GM12878 (cell line): ENCODE data around the gene SVIL. TPM values are rescaled to one million over a fixed set of nuclear protein-coding genes. Genes with fewer than 3 reads are reported as not detected.

Experiments used
- ATAC-seq: fragments of 200-7000 bp; cut with Tn5 transposase; 3 replicates; pipeline ENCODE4 v1.9.1; 2020; ENCODE audit warnings: mild to moderate bottlenecking, moderate library complexity
- BruUV-seq: library from RNA; stranded (reverse); fragments of 400-500 nt; replicated peaks from 2 replicates; lab custom pipeline; 2021; lab: Mats Ljungman, UMichigan
- CTCF ChIA-PET: fragments of 300-600 bp; sonication (Branson Sonifier 250); formaldehyde crosslinking; extraction: SDS; loops from one replicate; lab custom pipeline; 2021; ENCODE audit warnings: inconsistent platforms; lab: Yijun Ruan, JAX
- POLR2A ChIA-PET: fragments of 350-600 bp; formaldehyde crosslinking; extraction: SDS; loops from one replicate; lab custom pipeline; 2021; ENCODE audit warnings: inconsistent platforms; lab: Charles Lee
- RAD21 ChIA-PET: fragments of 300-600 bp; sonication (Branson Sonifier 250); formaldehyde crosslinking; loops from one replicate; lab custom pipeline; 2023; ENCODE audit warnings: antibody characterized with exemption; ENCODE audit not compliant: unreplicated experiment; lab: Charles Lee
- SMC1A ChIA-PET: fragments of 300-600 bp; sonication (Branson Sonifier 250); formaldehyde crosslinking; loops from one replicate; lab custom pipeline; 2023; ENCODE audit not compliant: unreplicated experiment, uncharacterized antibody; lab: Charles Lee
- DNase-seq: peaks from one replicate; pipeline ENCODE4 v3.0.0-alpha.2; 2011; ENCODE audit warnings: low read depth, low spot score
- FAIRE-seq: peaks from 3 replicates; lab custom pipeline; 2011; peaks lifted over from hg19 to GRCh38; lab: Jason Lieb, UNC
- H2AFZ ChIP-seq: 2 replicates; pipeline ENCODE4 v1.6.0; 2011; ENCODE audit warnings: low read depth, low read length, control low read depth; ENCODE audit not compliant: control insufficient read depth
- H3K27ac ChIP-seq: 2 replicates; pipeline ENCODE4 v1.5.1; 2011; ENCODE audit warnings: control low read depth; ENCODE audit not compliant: control insufficient read depth, insufficient read depth
- H3K27me3 ChIP-seq, 2 experiments: replicated peaks in 1 of 2; 2 replicates each; pipeline versions ENCODE4 v1.6.0 to v1.6.1; 2011; ENCODE audit warnings: low read length in 1 of 2; ENCODE audit not compliant: control insufficient read depth in 2 of 2, insufficient read depth in 2 of 2
- H3K36me3 ChIP-seq, 2 experiments: 2 replicates each; pipeline ENCODE4 v1.5.1; 2011; ENCODE audit warnings: low read length in 1 of 2; ENCODE audit not compliant: control insufficient read depth in 2 of 2, insufficient read depth in 2 of 2
- H3K4me1 ChIP-seq: 2 replicates; pipeline ENCODE4 v1.6.1; 2011; ENCODE audit warnings: mild to moderate bottlenecking, low read length, moderate library complexity, mixed read lengths; ENCODE audit not compliant: control insufficient read depth, insufficient read depth
- H3K4me2 ChIP-seq: 2 replicates; pipeline ENCODE4 v1.6.0; 2011; ENCODE audit warnings: control low read depth; ENCODE audit not compliant: control insufficient read depth, insufficient read depth
- H3K4me3 ChIP-seq: fragments of 200-600 bp; sonication (generic); 2 replicates; pipeline ENCODE4 v1.5.1; 2016
- H3K79me2 ChIP-seq: 2 replicates; pipeline ENCODE4 v1.6.0; 2011; ENCODE audit warnings: low read length; ENCODE audit not compliant: control insufficient read depth, insufficient read depth
- H3K9ac ChIP-seq: 2 replicates; pipeline ENCODE4 v1.8.0; 2011; ENCODE audit warnings: low read length, control low read depth, mixed read lengths; ENCODE audit not compliant: control insufficient read depth, insufficient read depth
- H3K9me3 ChIP-seq: replicated peaks from 3 replicates; pipeline ENCODE4 v1.5.1; 2011; ENCODE audit warnings: mild to moderate bottlenecking, low read length; ENCODE audit not compliant: control insufficient read depth, insufficient read depth
- H4K20me1 ChIP-seq: 2 replicates; pipeline ENCODE4 v1.6.0; 2011; ENCODE audit not compliant: control insufficient read depth, insufficient read depth
- CHD2 ChIP-seq: IDR thresholded peaks from 2 replicates; pipeline ENCODE4 v1.6.1; 2011; ENCODE audit warnings: low read depth, low read length, improper control_type of control experiment, borderline replicate concordance
- EED ChIP-seq: sonication (generic); IDR thresholded peaks from 2 replicates; pipeline ENCODE4 v1.6.1; 2016; ENCODE audit warnings: antibody characterized with exemption, low read depth
- EP300 ChIP-seq, 2 experiments: fragments of 150-350 bp in 1 of 2; IDR thresholded peaks; 2 replicates each; pipeline ENCODE4 v1.6.1; 2011 to 2012; ENCODE audit warnings: low read depth in 2 of 2, low read length in 2 of 2, borderline replicate concordance in 1 of 2, improper control_type of control experiment in 1 of 2, inconsistent platforms in 1 of 2; ENCODE audit not compliant: control insufficient read depth in 1 of 2
- KLF5 ChIP-seq: fragments of 450-650 bp; IDR thresholded peaks from 2 replicates; pipeline ENCODE4 v1.6.1; 2014; ENCODE audit warnings: mild to moderate bottlenecking; ENCODE audit not compliant: partially characterized antibody
- MXI1 ChIP-seq: fragments of 150-350 bp; IDR thresholded peaks from 2 replicates; pipeline ENCODE4 v1.6.1; 2011; ENCODE audit warnings: low read depth, mild to moderate bottlenecking, inconsistent platforms, low read length, improper control_type of control experiment
- NBN ChIP-seq: fragments of 450-650 bp; IDR thresholded peaks from 2 replicates; pipeline ENCODE4 v1.6.1; 2016
- NR2C1 ChIP-seq: fragments of 450-650 bp; IDR thresholded peaks from 2 replicates; pipeline ENCODE4 v1.6.1; 2017; ENCODE audit warnings: antibody characterized with exemption, mild to moderate bottlenecking, moderate library complexity
- RAD51 ChIP-seq: fragments of 450-650 bp; IDR thresholded peaks from 2 replicates; pipeline ENCODE4 v1.6.1; 2016; ENCODE audit warnings: moderate library complexity, mild to moderate bottlenecking, inconsistent platforms
- RELB ChIP-seq: fragments of 450-650 bp; IDR thresholded peaks from 2 replicates; pipeline ENCODE4 v1.6.1; 2017; ENCODE audit warnings: low read depth, mild to moderate bottlenecking, moderate library complexity
- YBX1 ChIP-seq: fragments of 450-650 bp; IDR thresholded peaks from 2 replicates; pipeline ENCODE4 v1.6.1; 2016; ENCODE audit warnings: antibody characterized with exemption
- ZNF622 ChIP-seq: fragments of 450-650 bp; IDR thresholded peaks from 2 replicates; pipeline ENCODE4 v1.6.1; 2017; ENCODE audit warnings: mild to moderate bottlenecking, inconsistent platforms
- WGBS: methylation state at CpG from one replicate; pipeline ENCODE4 v1.1.6; 2016; ENCODE audit warnings: low lambda C conversion rate; ENCODE audit not compliant: insufficient replicate concordance, insufficient coverage; ENCODE audit errors: missing lambda C conversion rate; 5-methylcytosine and 5-hydroxymethylcytosine counted together
- in situ Hi-C: fragments of 300-500 bp; cut with MboI; formaldehyde crosslinking; loops from 9 replicates; pipeline ENCODE4 v1.14.3; 2018; ENCODE audit warnings: mixed read lengths
- intact Hi-C: fragments of 100-400 bp; cut with micrococcal nuclease; formaldehyde crosslinking; loops from one replicate; pipeline ENCODE4 v1.14.2; 2022; ENCODE audit not compliant: unreplicated experiment
- polyA plus RNA-seq, 11 experiments: library from polyadenylated mRNA; depleted of rRNA in 4 of 11; unstranded in 6 of 11; stranded (reverse) in 5 of 11; fragments of >200 nt; fragmentation: Nextera tagmentation in 4 of 11; fragmentation: Illumina TruSeq in 1 of 11; extraction: Ambion mirVana in 4 of 11; extraction: Trizol in 1 of 11; gene quantifications; 1 replicate in 1 of 11; 2 replicates in 10 of 11; pipeline versions ENCODE4 v1.2.1 to v1.2.3, GENCODE V29; 2011 to 2016; ENCODE audit warnings: inconsistent platforms in 2 of 11, missing spikeins in 2 of 11, low read depth in 1 of 11
- total RNA-seq, 4 experiments: library from RNA; depleted of rRNA in 3 of 4; stranded (reverse); fragments of >200 nt in 3 of 4; fragmentation: Illumina TruSeq in 1 of 4; extraction: Trizol in 1 of 4; gene quantifications; 2 replicates each; pipeline versions ENCODE4 v1.2.1 to v1.2.3, GENCODE V29; 2013 to 2021
- TF ChIP-seq, protein P1 (sequence below): IDR thresholded peaks from 2 replicates; pipeline ENCODE4 v1.6.1; 2011; ENCODE audit warnings: low read depth, low read length, improper control_type of control experiment, borderline replicate concordance

The SVIL gene
- total and polyA plus RNA-seq, 10 of the 15 experiments (the other 5 are each of a cell fraction or from before 2014, with no cell fraction given) = 0.22 to 1.9 (median 0.87) TPM

GRCh38 chr10:29631049-29631339 is 3.8 kb downstream of the SVIL start:
- Histone ChIP-seq H3K4me1 (no peaks in the 10 kb centered on the region), H3K27ac (no peak overlapping the region), H3K9ac (no peak overlapping the region), H3K27me3 (no peaks in the 10 kb centered on the region), H3K4me3 (no peak overlapping the region), H3K36me3 (no peaks in the 10 kb centered on the region), H3K4me2 (no peak overlapping the region), H4K20me1 (no peaks in the 10 kb centered on the region), H3K79me2 (no peaks in the 10 kb centered on the region), H3K9me3 (no peaks in the 10 kb centered on the region), H2AFZ (no peak overlapping the region)
- CTCF ChIA-PET = no interaction called here
- in situ Hi-C loops (no loop called here), intact Hi-C loops (no loop called here)
- DNase-seq = no peak
- no peak for ATAC-seq
- POLR2A ChIA-PET = no interaction called here
- SMC1A ChIA-PET = interaction anchor here (3.2 kb wide), 1 partner anchor 12 kb away, joined by 10 read pairs; no protein-coding TSS in a partner anchor
- TF ChIP-seq ZNF622 (no peak), YBX1 (no peak), MXI1 (no peak), EED (no peak), NBN (no peak), RELB (no peak), EP300 (IDR thresholded peaks at IDR 0.05; ENCODE audit: borderline replicate concordance in 1 of 2, control insufficient read depth in 1 of 2, low read depth in 2 of 2, low read length in 2 of 2) (no peak), KLF5 (no peak), NR2C1 (no peak), RAD51 (no peak), CHD2 (no peak)
- TF ChIP-seq, protein P1, sequence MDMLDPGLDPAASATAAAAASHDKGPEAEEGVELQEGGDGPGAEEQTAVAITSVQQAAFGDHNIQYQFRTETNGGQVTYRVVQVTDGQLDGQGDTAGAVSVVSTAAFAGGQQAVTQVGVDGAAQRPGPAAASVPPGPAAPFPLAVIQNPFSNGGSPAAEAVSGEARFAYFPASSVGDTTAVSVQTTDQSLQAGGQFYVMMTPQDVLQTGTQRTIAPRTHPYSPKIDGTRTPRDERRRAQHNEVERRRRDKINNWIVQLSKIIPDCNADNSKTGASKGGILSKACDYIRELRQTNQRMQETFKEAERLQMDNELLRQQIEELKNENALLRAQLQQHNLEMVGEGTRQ = no peak
- 9% methylated on average over 4 of the region's 4 CpGs for WGBS
- no TSS peak for BruUV-seq
- RAD21 ChIA-PET = no interaction called here
- no peak for FAIRE-seq
